Measurements from ENCODE around the gene GPT2.

Gene GPT2

DNA sequence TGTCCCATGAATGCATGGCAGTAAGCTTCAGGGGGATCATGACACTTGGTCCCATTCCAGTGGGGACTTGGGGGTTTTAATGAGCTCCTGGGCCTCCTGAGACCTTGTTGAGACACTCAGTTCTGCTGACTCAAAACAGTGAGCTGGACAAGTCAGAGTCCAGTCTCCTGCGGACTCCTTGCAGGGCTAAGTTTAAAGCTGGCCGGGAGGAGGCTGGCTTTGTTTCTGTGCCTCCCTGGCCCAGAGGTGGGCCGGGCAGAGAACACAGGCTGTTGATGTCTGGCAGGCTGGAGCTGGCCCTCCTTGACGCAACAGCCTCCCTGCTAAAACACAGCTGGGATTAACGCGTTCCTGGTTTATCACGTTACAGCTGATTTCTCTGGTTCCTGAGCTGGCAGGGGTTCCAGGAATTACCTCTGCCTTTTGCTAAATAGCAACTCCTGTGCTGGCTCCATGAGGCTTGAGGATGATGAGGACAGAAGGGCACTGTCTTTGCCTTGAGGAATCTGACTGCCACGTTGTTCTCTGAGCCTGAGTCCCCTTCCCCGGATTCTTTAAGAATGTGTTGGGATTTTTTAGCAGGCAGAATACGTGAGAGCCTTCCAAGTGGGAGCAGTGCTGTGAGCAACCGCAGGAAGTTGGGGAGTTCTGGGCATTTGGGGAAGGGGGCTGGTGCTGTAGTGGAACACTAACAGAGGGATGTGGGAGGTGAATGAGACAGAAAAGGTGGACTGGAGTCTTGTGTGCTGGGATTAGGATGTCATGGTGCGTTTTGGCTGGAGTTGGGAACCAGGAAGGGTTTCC is 2.0 kb downstream of the GPT2 start:
- H3K27ac ChIP-seq, result no peak overlapping the region
- TF ChIP-seq, protein P1, sequence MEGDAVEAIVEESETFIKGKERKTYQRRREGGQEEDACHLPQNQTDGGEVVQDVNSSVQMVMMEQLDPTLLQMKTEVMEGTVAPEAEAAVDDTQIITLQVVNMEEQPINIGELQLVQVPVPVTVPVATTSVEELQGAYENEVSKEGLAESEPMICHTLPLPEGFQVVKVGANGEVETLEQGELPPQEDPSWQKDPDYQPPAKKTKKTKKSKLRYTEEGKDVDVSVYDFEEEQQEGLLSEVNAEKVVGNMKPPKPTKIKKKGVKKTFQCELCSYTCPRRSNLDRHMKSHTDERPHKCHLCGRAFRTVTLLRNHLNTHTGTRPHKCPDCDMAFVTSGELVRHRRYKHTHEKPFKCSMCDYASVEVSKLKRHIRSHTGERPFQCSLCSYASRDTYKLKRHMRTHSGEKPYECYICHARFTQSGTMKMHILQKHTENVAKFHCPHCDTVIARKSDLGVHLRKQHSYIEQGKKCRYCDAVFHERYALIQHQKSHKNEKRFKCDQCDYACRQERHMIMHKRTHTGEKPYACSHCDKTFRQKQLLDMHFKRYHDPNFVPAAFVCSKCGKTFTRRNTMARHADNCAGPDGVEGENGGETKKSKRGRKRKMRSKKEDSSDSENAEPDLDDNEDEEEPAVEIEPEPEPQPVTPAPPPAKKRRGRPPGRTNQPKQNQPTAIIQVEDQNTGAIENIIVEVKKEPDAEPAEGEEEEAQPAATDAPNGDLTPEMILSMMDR (IDR thresholded peaks at IDR 0.05), result no peak
- no peak for TF ChIP-seq ZFX (IDR thresholded peaks at IDR 0.05; ENCODE audit: borderline replicate concordance)

DNA sequence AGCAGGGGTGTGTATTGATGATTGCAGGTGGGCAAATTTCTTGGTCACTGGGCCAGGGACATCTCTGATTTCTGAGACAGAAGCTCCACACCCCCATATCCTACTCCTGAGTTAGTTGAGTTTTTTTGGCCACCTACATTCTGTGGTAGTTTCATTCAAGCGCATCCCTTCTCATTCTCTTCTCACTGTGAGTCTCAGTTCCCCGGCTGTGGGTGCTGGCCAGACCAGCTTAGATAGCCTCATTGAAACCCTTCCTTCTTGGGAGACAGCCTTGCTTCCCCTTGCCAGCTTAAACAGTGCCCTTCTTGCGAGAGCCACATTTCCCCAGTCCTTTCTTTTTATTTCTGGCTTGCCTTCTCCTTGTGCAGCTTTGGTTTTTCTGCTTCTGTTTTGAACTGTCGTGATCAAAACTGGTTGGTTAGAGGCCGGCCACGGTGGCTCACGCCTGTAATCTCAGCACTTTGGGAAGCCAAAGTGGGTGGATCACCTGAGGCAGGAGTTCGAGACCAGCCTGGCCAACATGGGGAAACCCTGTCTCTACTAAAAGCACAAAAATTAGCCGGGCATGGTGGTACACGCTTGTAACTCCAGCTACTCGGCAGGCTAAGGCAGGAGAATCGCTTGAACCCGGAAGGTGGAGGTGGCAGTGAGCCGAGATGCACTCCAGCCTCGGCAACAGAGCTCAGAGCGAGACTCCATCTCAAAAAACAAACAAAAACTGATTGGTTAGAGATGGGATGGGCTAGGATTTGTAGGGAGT is 2.8 kb downstream of the GPT2 start:
- TF ChIP-seq, protein P1 (IDR thresholded peaks at IDR 0.05), result no peak
- no peak for TF ChIP-seq ZFX (IDR thresholded peaks at IDR 0.05; ENCODE audit: borderline replicate concordance)
- no peak overlapping the region for H3K27ac ChIP-seq

DNA sequence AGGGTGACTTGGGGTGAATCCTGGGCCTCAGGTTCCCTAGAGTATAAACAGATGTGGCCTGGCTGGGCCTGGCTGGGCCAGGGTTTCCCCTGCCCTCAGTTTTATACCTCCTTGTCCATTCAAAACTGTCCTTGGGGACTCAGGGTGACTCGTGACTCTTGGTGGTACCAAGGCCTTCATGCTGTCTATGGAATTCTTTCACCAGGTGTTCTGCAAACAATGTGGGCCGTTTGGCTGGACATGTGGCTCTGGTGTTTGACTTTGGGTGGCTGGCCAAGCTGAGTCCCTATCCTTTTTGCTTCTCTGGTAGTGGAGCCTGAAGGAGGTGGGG is 3.3 kb downstream of the GPT2 start:
- H3K27ac ChIP-seq, result no peak overlapping the region
- no peak for TF ChIP-seq ZFX (IDR thresholded peaks at IDR 0.05; ENCODE audit: borderline replicate concordance)
- TF ChIP-seq, protein P1 (IDR thresholded peaks at IDR 0.05), result no peak

DNA sequence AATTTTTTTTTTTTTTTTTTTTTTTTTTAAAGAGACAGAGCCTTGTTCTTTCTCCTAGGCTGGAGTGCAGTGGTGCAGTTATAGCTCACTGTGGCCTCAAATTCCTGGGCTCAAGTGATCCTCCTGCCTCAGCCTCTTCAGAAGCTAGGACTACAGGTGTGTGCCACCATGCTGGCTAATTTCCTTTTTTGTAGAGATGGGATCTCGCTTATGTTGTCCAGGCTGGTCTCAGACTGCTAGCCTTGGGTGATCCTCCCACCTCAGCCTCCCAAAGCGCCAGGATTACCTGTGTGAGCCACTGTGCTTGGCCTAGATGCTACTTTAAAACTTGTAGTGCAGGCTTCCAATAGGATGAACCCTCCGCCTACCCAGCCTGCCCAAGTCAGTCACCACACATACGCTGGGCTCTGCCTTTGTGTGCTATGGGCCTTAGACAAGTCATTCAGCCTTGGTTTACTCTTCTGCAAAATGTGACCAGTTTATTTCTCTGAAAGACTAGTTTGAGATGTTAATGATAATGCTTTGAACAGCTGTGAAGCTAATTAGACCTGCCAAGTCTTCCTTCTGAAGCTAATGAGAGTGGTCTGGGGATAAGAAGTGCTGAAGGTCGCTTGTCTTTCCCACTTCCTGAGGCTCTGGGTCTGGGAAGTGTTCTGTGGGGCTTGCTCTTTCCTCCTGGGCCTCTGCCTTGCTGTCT is 5.2 kb downstream of the GPT2 start:
- TF ChIP-seq, protein P1 (IDR thresholded peaks at IDR 0.05), result no peak
- no peak for TF ChIP-seq ZFX (IDR thresholded peaks at IDR 0.05; ENCODE audit: borderline replicate concordance)
- no peak overlapping the region for H3K27ac ChIP-seq

DNA sequence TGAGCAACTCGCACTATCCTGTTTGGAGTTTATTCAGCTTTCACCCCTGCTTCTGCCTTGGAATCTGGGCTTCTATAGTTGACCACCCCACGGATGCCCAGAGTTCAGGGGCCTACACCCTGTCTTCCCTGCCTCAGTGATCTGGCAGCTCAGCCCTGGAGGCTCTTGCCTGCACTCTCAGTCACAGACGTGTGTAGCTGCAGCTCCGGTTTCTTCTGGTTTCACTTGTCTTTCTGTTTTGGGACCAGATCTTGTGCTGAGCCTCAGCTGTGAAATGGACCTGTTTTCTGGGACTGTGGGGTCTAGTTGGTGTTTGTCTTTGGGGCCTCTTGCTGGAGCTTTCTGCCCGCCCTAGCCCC is 5.8 kb downstream of the GPT2 start:
- TF ChIP-seq, protein P1 (IDR thresholded peaks at IDR 0.05), result no peak
- TF ChIP-seq ZFX (IDR thresholded peaks at IDR 0.05; ENCODE audit: borderline replicate concordance), result no peak
- H3K27ac ChIP-seq, result no peak overlapping the region

DNA sequence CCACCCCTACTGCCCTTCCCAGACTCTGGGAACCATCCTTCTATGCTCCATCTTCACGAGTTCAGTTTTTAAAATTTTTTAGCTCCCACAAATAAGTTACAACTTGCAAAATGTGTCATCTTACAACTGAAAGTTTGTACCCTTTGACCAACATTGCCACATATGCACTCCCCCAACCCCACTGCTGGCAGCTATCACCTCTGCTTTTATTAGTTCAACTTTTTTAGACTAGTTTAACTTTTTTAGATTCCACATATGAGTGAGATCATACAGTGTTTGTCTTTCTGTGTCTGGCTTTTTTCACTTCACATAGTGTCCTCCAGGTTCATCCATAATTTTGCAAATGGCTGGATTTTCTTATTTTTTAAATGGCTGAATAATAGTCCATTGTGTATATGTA is 7.7 kb downstream of the GPT2 start:
- H3K27ac ChIP-seq, result no peak overlapping the region
- no peak for TF ChIP-seq ZFX (IDR thresholded peaks at IDR 0.05; ENCODE audit: borderline replicate concordance)
- TF ChIP-seq, protein P1 (IDR thresholded peaks at IDR 0.05), result no peak
